Uterus (tissue), 4 donors: ENCODE data around the gene MYO1G. TPM values are rescaled to one million over a fixed set of nuclear protein-coding genes. Genes with fewer than 3 reads are reported as not detected.

Experiments used
- DNase-seq, 2 donors: peaks; one replicate each; pipeline ENCODE4 v3.0.0-alpha.2; 2019 to 2020
- H3K27ac ChIP-seq, 2 donors: fragments of 200-600 bp; sonication (generic); 1 replicate in 1 of 2; 2 replicates in 1 of 2; pipeline ENCODE4 v1.5.1; 2016 to 2018
- H3K27me3 ChIP-seq, 2 donors: fragments of 200-600 bp; sonication (generic); one replicate each; pipeline ENCODE4 v1.5.1; 2018 to 2019; ENCODE audit warnings: control low read depth in 1 of 2
- H3K36me3 ChIP-seq, 2 donors: fragments of 200-600 bp; sonication (generic); one replicate each; pipeline ENCODE4 v1.5.1; 2019; ENCODE audit warnings: control low read depth in 1 of 2
- H3K4me1 ChIP-seq, 2 donors: fragments of 200-600 bp; sonication (generic); one replicate each; pipeline ENCODE4 v1.5.1; 2018 to 2019; ENCODE audit warnings: control low read depth in 1 of 2
- H3K4me3 ChIP-seq, 2 donors: fragments of 200-600 bp; sonication (generic); 1 replicate in 1 of 2; 2 replicates in 1 of 2; pipeline ENCODE4 v1.5.1; 2018 to 2019; ENCODE audit warnings: mild to moderate bottlenecking in 1 of 2
- H3K9me3 ChIP-seq, 2 donors: fragments of 200-600 bp; sonication (generic); one replicate each; pipeline ENCODE4 v1.5.1; 2019; ENCODE audit warnings: control low read depth in 1 of 2
- CTCF ChIP-seq, 4 experiments: fragments of 200-600 bp in 2 of 4; fragments of 450-650 bp in 2 of 4; sonication (generic) in 2 of 4; IDR thresholded peaks; one replicate each; pipeline ENCODE4 v1.5.1; 2016 to 2019; ENCODE audit warnings: antibody characterized with exemption in 4 of 4, mild to moderate bottlenecking in 2 of 4, moderate library complexity in 1 of 4
- POLR2A ChIP-seq, 2 donors: fragments of 450-650 bp; IDR thresholded peaks; one replicate each; pipeline ENCODE4 v1.6.1; 2016; ENCODE audit warnings: antibody characterized with exemption in 2 of 2, mild to moderate bottlenecking in 1 of 2, moderate library complexity in 1 of 2
- intact Hi-C: fragments of 100-400 bp; cut with DNase I; formaldehyde crosslinking; loops from one replicate; pipeline ENCODE4 v1.15.1; 2023; ENCODE audit warnings: low total_unique reads
- total RNA-seq, 4 donors: library from RNA; depleted of rRNA in 3 of 4; stranded (reverse); fragments of >200 nt in 3 of 4; gene quantifications; one replicate each; pipeline versions ENCODE4 v1.1.0 to v1.2.4, GENCODE V29; 2014 to 2023
- donor health status: DM: yes; HTN: yes; CAD: no.

MYO1G gene
- total RNA-seq, 4 donors from 2014 or later, result 0.59 to 3.1 (median 1.2) TPM

GRCh38 chr7:44986218-44987053 lies 7.6 kb upstream of the MYO1G start:
- TF ChIP-seq CTCF (IDR thresholded peaks at IDR 0.05) (peak in 2 of 4 experiments; percentile 10 to 14), POLR2A (IDR thresholded peaks at IDR 0.05) (peak; percentile 93 to 97)
- peak overlapping the region; percentile 91 to 96 for H3K27ac ChIP-seq
- peak overlapping the region; percentile 52 to 57 for H3K4me3 ChIP-seq
- H3K4me1 ChIP-seq, result no peaks in the 10 kb centered on the region
- H3K9me3 ChIP-seq, result no peaks in the 10 kb centered on the region
- no peaks in the 10 kb centered on the region for H3K27me3 ChIP-seq
- DNase-seq, result peak; percentile 90 to 95
- intact Hi-C loops, result loop anchor here (10.0 kb wide), 1 partner anchor 412 kb away; the partner anchor contains the start of gene DDX56
- no peaks in the 10 kb centered on the region for H3K36me3 ChIP-seq

GRCh38 chr7:44985900-44986217 lies 7.0 kb upstream of the MYO1G start:
- TF ChIP-seq CTCF (IDR thresholded peaks at IDR 0.05), result no peak
- TF ChIP-seq POLR2A (IDR thresholded peaks at IDR 0.05), result no peak
- Histone ChIP-seq H3K9me3 (no peaks in the 10 kb centered on the region), H3K27ac (peak overlapping the region; percentile 91 to 96), H3K27me3 (no peaks in the 10 kb centered on the region), H3K4me3 (peak overlapping the region; percentile 52 to 57), H3K4me1 (no peaks in the 10 kb centered on the region), H3K36me3 (no peaks in the 10 kb centered on the region)
- intact Hi-C loops, result loop anchor here (10.0 kb wide), 1 partner anchor 411 kb away; the partner anchor contains the start of gene DDX56
- no peak for DNase-seq

GRCh38 chr7:44985033-44985695 lies 6.3 kb upstream of the MYO1G start:
- no peaks in the 10 kb centered on the region for H3K27me3 ChIP-seq
- no peak for TF ChIP-seq POLR2A (IDR thresholded peaks at IDR 0.05)
- no peak overlapping the region for H3K4me3 ChIP-seq
- H3K36me3 ChIP-seq, result no peaks in the 10 kb centered on the region
- H3K9me3 ChIP-seq, result no peaks in the 10 kb centered on the region
- no peaks in the 10 kb centered on the region for H3K4me1 ChIP-seq
- intact Hi-C loops, result loop anchor here (10.0 kb wide), 1 partner anchor 410 kb away; the partner anchor contains the start of gene DDX56
- H3K27ac ChIP-seq, result peak overlapping the region; percentile 91 to 96
- no peak for DNase-seq

- H3K9me3 ChIP-seq, result no peaks in the 10 kb centered on the region
- intact Hi-C loops, result loop anchor here (10.0 kb wide), 1 partner anchor 410 kb away; the partner anchor contains the start of gene DDX56
- TF ChIP-seq POLR2A (IDR thresholded peaks at IDR 0.05) (no peak), CTCF (IDR thresholded peaks at IDR 0.05) (no peak)
- H3K27ac ChIP-seq, result no peak overlapping the region
- no peaks in the 10 kb centered on the region for H3K4me1 ChIP-seq
- H3K36me3 ChIP-seq, result no peaks in the 10 kb centered on the region
- no peaks in the 10 kb centered on the region for H3K27me3 ChIP-seq
- DNase-seq, result no peak
- H3K4me3 ChIP-seq, result no peak overlapping the region
Measured at GRCh38 chr7:44984478-44984758, 5.6 kb upstream of the MYO1G start.

GRCh38 chr7:44983742-44984477 lies 5.1 kb upstream of the MYO1G start:
- H3K4me3 ChIP-seq, result no peak overlapping the region
- no peaks in the 10 kb centered on the region for H3K36me3 ChIP-seq
- no peaks in the 10 kb centered on the region for H3K27me3 ChIP-seq
- intact Hi-C loops, result loop anchor here (10.0 kb wide), 1 partner anchor 409 kb away; the partner anchor contains the start of gene DDX56
- DNase-seq, result no peak
- no peaks in the 10 kb centered on the region for H3K4me1 ChIP-seq
- H3K27ac ChIP-seq, result no peak overlapping the region
- TF ChIP-seq POLR2A (IDR thresholded peaks at IDR 0.05), result no peak
- no peak for TF ChIP-seq CTCF (IDR thresholded peaks at IDR 0.05)
- no peaks in the 10 kb centered on the region for H3K9me3 ChIP-seq
